ENCODE measurements around the gene EFHD2.
"Not testable (repeated sequence)": the region's sequence is repeated elsewhere in the genome, so short reads cannot be mapped to it uniquely, and the experiment has no call there.

The EFHD2 gene

DNA sequence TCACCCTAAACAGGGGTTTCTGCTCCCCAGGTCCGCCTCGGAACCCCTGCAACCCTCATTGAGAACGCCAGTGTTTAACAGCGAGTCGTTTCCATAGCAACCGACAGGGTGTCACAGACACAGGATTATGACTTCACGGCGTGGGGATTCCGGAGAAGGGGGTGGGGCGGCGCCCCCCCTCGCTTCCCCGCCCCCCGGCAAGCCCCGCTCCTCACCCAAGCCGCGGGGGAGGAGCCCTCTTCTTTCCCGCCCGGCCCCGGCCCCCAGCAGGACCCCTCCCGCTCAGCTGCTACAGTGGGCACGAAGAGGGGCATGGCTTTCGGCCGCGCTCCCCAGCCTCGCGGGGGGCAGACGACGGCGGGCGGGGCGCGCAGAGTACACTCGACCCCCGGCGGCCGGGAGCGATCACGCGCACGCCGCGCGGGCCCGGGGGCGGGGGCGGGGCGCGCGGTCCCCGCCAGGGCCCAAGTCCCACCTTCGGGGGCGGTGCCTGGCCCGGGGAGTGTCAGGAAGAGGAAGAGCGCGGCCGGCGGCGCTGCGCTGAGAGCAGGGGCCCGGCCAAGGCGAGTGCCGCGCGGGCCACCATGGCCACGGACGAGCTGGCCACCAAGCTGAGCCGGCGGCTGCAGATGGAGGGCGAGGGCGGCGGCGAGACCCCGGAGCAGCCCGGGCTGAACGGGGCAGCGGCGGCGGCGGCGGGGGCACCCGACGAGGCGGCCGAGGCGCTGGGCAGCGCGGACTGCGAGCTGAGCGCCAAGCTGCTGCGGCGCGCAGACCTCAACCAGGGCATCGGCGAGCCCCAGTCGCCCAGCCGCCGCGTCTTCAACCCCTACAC is at the start of gene EFHD2:
Gene EFHD2, plus strand, starts transcription at position 501 of the 835 bp plus-strand sequence. Its CDS starts 84 bp downstream, at position 585.
- peak; percentile 84 to 87 for DNase-seq

DNA sequence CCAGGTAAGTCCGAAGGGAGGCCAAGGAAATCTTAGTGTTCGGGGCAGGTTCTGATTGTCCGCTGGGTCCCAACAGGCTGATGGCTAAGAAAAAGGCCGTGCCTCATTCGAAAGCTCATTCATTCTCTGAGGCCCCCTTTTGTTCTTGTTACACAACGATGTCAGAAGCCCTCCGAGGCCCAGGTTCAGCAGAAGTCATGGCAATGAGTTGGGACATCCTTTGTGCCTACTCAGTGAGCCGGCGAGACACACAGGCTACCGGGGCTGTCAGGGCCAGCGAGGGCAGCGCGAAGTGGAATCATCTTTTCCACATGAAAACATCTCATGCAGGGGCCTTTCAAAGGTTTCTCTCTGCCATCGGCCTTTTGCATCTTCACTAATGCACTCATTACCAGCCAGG is 49.0 kb upstream of the EFHD2 start:
- DNase-seq, result no peak

GRCh38 chr1:15362096-15362736 is 47.5 kb upstream of the EFHD2 start:
- no peak for DNase-seq

GRCh38 chr1:15362737-15363128 is 47.0 kb upstream of the EFHD2 start:
- DNase-seq, result no peak

DNA sequence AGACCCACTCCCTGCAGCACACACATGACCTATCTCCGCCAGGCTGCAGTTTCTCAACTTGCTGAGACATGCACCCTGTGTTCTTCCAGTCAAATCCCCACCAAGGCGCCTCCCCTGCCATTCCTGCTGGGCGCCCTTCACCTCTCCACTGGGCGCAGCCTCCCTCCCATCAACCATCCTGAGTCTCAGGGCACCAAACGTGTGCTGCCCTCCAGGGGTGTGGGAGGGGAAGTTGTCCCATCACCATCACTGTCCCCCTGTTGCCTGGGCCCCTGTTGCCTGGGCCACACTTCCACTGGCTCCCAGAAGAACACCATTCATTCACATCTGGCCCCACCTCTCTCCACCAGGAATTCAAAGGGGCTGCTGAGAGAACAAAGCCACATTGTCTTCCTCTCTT is 44.9 kb upstream of the EFHD2 start:
- DNase-seq, result no peak

DNA sequence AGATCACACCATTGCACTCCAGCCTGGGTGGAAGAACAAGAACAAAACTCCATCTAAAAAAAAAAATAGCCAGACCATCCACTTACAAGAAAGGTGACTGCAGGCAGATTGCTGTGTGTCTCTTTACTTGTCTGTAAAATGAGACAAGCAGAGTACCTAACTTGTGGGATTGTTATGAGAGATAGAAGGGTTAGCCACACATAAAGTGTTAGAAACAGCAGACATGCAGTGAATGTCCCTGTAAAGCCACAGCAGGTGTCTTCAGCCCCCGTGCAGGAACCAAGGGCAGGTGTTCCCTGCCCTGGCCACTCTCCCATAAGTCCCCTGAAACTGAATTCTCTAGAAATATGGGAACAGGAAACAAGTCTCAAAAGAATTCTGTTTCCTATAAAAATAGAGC is 40.8 kb upstream of the EFHD2 start:
- DNase-seq, result no peak

GRCh38 chr1:15370268-15370667 is 39.4 kb upstream of the EFHD2 start:
- no peak for DNase-seq

DNA sequence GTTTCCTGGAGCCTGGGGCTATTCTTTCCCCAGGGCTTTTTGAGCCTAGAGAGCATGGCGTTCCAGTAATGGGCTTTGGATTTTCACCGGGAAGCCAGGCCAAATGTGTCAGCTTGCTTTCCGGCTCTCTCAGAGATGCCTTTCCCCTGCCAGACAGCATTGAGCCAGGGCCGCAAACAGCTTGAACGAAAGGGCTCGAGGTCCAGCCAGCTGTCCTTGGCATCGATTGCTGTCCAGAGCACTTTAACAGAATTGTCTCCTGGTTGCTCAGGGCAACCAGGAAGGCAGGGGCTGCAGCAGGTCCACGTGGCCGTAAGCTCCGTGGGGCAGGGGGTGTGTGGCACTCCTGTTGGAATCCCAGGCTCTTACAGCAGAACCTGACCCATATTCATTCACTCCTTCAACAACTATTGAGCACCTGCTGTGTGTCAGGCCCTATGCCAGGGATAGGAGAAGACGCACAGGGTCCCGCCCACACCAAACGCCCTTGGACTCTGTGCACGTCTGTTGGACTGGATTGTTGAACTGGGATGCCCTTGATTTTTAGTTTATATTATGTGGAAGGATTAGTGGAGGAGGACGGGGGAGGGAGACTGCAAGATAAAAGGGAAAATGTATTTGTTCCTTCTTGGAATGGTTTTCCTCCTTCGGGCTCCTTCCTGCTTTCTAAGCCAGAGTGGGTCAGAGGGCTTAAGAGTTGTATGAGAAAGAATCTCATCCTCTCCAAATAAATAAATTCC is 38.7 kb upstream of the EFHD2 start:
- DNase-seq, result no peak

- no peak for DNase-seq
Observed at GRCh38 chr1:15371610-15372545, 37.8 kb upstream of the EFHD2 start.

GRCh38 chr1:15378729-15379128 is 31.0 kb upstream of the EFHD2 start:
- no peak for DNase-seq

DNA sequence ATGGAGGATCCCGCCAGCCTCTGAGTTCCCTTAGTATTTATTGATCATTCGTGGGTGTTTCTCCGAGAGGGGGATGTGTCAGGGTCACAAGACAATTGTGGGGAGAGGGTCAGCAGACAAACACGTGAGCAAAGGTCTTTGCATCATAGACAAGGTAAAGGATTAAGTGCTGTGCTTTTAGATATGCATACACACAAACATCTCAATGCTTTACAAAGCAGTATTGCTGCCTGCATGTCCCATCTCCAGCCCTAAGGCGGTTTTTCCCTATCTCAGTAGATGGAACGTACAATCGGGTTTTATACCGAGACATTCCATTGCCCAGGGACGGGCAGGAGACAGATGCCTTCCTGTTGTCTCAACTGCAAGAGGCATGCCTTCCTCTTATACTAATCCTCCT is 30.5 kb upstream of the EFHD2 start:
- not testable (repeated sequence) for DNase-seq

DNA sequence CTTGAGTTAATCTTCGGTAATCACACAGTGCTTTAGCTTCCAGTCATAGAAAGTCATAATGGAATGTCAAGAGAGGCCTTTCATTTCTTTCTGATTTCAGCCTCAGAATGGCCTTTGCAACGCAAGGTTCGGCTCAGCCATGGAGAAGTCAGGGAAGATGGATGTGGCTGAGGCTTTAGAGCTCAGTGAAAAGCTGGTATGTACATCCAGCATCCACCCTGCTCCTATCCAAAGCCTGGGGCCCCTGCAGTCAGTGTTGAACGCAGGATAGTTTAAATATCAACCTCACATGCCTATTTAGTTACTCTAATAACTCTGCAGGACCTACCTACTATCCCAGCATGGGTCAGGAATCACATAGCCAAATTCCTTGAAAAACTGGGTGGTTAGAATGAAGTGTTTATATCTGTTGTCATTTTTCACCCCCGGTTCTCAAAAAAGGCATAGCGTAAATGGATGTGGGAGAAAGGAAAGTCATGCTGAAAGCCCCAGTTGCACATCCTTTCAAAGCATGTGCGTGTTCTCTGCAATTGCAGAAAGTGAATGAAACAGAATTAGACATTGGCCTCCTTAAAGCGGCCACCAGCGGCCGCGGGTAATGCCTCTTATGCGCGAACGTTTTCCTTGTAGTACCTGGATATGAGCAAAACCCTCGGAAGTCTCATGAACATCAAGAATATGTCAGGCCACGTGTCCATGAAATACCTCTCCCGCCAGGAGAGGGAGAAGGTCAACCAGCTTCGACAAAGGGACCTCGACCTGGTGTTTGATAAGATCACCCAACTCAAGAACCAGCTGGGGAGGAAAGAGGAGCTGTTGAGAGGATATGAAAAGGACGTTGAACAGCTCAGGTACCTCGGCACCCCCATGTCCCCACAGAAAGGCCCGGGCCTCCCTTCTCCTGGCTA is 28.8 kb upstream of the EFHD2 start:
- DNase-seq, result no peak

GRCh38 chr1:15381805-15382204 is 27.9 kb upstream of the EFHD2 start:
- DNase-seq, result no peak

DNA sequence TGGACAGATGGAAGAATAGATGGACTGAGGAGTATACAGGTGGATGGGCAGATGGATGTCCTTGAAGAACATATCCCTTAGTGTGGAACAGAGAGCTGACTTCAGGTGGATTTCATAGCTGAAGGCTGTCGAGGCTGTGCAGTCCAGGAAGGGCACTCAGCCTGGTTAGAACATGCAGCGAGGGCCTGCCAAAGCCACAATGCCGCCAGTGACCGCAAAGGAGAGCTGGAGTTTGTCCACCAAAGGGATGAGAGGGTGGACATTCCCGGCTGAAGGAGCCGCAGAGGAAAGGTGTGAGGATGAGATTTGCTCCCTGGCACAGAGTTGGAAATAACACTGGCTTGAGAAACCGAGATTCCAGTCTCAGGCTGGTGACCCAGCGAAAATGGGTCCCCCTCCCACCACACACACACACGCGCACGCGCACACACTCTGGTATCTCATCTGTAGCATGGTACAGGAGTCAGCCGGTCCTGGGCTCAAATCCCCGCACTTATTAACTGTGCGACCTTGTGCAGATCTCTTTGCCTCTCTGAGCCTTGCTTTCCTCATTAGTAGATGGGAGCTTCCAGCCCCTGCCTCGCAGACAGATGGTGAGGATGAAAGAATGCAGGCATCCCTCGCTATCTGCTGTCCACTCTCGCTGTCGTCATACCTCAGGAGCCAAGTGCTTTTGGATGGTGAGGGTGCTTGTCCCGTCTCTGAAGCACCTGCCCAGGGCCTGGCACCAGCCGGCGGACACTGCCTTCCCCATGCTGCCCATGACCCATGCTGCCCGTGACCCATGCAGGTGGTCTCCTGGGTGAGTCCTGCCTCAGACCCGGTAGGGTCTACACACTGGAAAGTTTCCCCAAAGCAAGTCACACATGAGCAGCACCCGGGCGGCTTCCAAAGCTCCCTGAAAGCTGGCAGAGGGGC is 26.8 kb upstream of the EFHD2 start:
- no peak for DNase-seq

GRCh38 chr1:15383810-15384209 is 25.9 kb upstream of the EFHD2 start:
- no peak for DNase-seq

DNA sequence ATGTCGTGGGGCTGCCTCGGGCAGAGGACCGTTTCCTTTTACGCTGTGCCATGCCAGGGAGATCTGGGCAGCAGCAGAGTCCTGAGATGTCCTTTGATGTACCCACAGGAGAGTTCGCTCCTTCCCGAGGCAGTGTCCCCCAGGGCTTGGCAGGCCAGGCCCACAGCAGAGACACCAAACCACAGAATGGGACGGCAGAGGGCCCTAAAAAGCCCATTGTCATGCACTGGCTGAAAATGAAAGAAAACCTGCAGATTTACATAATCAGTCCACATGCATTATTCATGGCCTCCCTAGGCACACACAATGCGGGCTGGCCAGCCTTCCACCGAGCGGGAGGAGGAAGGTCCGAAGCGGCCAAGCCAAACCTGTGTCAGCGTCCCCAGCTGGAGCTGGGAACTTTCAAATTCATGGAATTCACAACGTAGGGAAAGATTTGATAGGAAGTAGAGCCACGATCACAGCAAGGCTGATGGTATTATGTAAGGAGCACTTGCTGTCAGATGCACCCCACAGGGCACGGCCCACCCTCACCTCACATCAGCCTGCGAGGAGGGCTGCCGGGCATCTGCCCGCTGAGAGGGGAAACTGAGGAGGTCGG is 25.3 kb upstream of the EFHD2 start:
- no peak for DNase-seq

DNA sequence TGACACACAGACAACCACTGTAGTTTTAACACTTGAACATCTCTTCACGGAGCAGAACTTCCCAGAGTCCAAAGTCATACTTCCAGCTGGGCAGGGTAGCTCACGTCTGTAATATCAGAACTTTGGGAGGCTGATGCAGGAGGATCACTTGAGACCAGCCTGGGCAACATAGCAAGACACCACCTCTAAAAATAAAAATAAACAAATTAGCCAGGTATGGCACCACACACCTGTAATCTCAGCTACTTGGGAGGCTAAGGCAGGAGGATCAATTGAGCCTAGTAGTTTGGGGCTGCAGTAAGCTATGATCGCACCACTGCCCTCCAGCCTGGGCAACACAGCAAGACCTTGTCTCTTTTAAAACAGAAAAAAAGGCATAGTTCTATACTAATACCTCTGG is 24.3 kb upstream of the EFHD2 start:
- DNase-seq, result no peak

DNA sequence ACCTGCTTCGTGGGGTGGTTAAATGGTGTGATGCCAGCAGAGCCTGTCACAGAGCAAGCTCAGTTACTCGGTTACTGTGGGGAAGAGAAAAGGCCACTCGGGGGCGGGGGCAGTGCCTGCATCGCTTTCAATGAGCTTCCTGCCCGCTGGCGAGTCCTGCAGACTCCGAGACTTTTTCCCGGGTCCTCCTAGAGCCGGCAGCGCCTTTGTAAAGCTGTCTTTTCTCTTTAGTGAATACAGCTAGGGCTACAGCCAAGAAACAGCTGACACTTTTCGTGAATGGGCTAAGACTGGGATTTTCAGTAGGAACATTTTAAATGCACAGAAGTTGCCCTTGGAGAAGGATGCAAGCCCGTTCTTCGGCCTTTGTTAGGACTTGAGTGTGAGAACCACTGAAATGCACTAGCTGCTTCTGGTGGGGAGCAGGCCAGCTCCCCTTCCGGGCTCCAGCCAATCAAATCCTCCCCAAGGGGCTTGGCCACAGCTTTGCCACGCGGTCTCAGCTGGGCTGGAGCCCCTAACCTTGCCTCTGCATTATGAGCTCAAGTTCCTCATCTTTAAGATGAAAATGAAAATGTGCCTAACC is 23.4 kb upstream of the EFHD2 start:
- no peak for DNase-seq

DNA sequence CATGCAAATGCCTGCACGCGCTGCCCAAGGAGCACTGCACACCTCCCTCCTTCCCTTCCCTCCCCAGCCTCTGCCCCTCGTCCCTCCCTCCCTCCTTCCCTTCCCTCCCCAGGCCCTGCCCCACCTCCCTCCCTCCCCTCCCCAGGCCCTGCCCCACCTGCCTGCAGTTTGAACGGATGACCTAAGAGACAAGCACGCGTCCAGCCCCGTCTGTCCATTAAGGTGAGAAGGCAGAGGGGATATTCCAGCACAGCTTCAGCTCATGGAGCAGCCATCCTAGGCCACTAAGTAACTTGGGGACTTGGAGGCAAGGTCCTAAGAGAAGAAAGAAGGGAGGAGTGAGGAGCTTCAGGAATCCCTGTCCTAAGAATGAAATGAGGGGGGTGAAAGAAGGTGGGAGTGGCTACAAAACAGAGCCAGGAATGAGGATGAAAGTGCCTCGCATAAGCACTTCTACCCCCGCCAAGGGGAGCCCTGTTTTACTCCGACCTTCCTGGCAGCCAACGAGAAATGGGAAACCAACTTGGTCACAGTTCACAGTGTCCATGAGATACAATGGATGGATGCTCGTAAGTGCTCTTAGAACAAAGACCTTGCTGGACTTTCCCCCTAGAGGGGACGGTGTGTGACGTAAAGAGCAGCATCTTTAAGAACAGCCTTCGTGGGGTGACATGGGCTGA is 21.3 kb upstream of the EFHD2 start:
- DNase-seq, result no peak
